Mucosa of stomach (tissue), 1 donor: ENCODE results near the gene NDUFAB1.
"Not testable (repeated sequence)": the region's sequence is repeated elsewhere in the genome, so short reads cannot be mapped to it uniquely, and the experiment has no call there.

ENCODE experiments used
- H3K27me3 ChIP-seq: one replicate; pipeline ENCODE4 v1.7.0; 2013; ENCODE audit warnings: mild to moderate bottlenecking, low read length; ENCODE audit not compliant: control insufficient read depth, insufficient read depth
- H3K36me3 ChIP-seq: one replicate; pipeline ENCODE4 v1.7.0; 2013; ENCODE audit warnings: low read length; ENCODE audit not compliant: control insufficient read depth, insufficient read depth
- H3K4me1 ChIP-seq: one replicate; pipeline ENCODE4 v1.7.0; 2013; ENCODE audit warnings: mild to moderate bottlenecking, low read length; ENCODE audit not compliant: control insufficient read depth, insufficient read depth
- H3K4me3 ChIP-seq: one replicate; pipeline ENCODE4 v1.7.0; 2013; ENCODE audit warnings: low read length
- H3K9ac ChIP-seq: one replicate; pipeline ENCODE4 v1.7.0; 2013; ENCODE audit warnings: mild to moderate bottlenecking, low read length, moderate library complexity
- H3K9me3 ChIP-seq: one replicate; pipeline ENCODE4 v1.7.0; 2013; ENCODE audit warnings: mild to moderate bottlenecking, low read length, moderate library complexity; ENCODE audit not compliant: control insufficient read depth
- donor health status: Pancreatic carcinoma.

NDUFAB1 gene

GRCh38 chr16:23595951-23596720 lies at the start of gene NDUFAB1:
TSS of gene NDUFAB1 (minus strand) at chr16:23596316. CDS start at chr16:23596290, 26 bp downstream.
- Histone ChIP-seq H3K36me3 (no peaks in the 10 kb centered on the region), H3K9me3 (no peaks in the 10 kb centered on the region), H3K4me3 (peak within 1 kb of the TSS; percentile 94), H3K27me3 (no peaks in the 10 kb centered on the region), H3K9ac (peak within 1 kb of the TSS; percentile 91), H3K4me1 (peaks cover 11% of the 10 kb centered on the region)

GRCh38 chr16:23642246-23642774 lies 46.2 kb upstream of the NDUFAB1 start:
- no peaks in the 10 kb centered on the region for H3K9me3 ChIP-seq
- H3K27me3 ChIP-seq, result no peaks in the 10 kb centered on the region
- H3K4me3 ChIP-seq, result no peak overlapping the region
- H3K36me3 ChIP-seq, result no peaks in the 10 kb centered on the region
- peaks cover 5% of the 10 kb centered on the region for H3K4me1 ChIP-seq
- H3K9ac ChIP-seq, result peak overlapping the region; percentile 98

- Histone ChIP-seq H3K9me3 (no peaks in the 10 kb centered on the region), H3K27me3 (no peaks in the 10 kb centered on the region), H3K9ac (peak within 1 kb of the TSS; percentile 98), H3K4me1 (peaks cover 5% of the 10 kb centered on the region), H3K36me3 (no peaks in the 10 kb centered on the region), H3K4me3 (peak within 1 kb of the TSS; percentile 97)
Measured at GRCh38 chr16:23640931-23641765, 45.0 kb upstream of the NDUFAB1 start, which contains the start of the genes DCTN5 and PALB2. TSS of gene DCTN5 (plus strand) at chr16:23641466. CDS start at chr16:23641543, 77 bp downstream. TSS of gene PALB2 (minus strand) at chr16:23641310. CDS start at chr16:23641157, 153 bp downstream.

GRCh38 chr16:23640615-23640930 lies 44.5 kb upstream of the NDUFAB1 start:
- H3K36me3 ChIP-seq, result no peaks in the 10 kb centered on the region

DNA sequence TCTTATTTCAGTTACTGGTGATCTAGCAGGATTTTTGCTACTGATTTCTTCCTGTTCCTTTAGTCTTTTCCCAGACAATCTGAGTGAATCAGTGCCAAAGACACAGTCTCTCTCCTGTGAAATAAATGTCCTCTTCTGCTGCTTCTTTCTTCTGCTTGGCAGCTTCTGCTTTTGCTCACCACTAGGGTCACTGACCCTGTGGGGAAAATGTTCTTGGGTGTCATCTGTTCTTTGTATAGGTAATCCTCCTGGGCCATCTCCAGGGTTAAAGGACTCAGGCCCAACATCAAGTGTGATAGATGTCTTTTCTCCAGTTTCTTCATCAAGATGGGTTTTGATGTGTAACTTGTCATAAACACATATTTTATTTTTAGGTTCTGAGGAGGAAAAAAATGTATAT lies 39.8 kb upstream of the NDUFAB1 start:
- no peaks in the 10 kb centered on the region for H3K27me3 ChIP-seq
- H3K4me3 ChIP-seq, result no peak overlapping the region
- no peaks in the 10 kb centered on the region for H3K9me3 ChIP-seq
- H3K36me3 ChIP-seq, result no peaks in the 10 kb centered on the region
- peaks cover 5% of the 10 kb centered on the region for H3K4me1 ChIP-seq
- H3K9ac ChIP-seq, result no peak overlapping the region

More at GRCh38 chr16:23640615-23640930, 44.5 kb upstream of the NDUFAB1 start:
- peak overlapping the region; percentile 98 for H3K9ac ChIP-seq
- peak overlapping the region; percentile 97 for H3K4me3 ChIP-seq
- no peaks in the 10 kb centered on the region for H3K27me3 ChIP-seq
- H3K9me3 ChIP-seq, result no peaks in the 10 kb centered on the region
- H3K4me1 ChIP-seq, result peaks cover 5% of the 10 kb centered on the region

DNA sequence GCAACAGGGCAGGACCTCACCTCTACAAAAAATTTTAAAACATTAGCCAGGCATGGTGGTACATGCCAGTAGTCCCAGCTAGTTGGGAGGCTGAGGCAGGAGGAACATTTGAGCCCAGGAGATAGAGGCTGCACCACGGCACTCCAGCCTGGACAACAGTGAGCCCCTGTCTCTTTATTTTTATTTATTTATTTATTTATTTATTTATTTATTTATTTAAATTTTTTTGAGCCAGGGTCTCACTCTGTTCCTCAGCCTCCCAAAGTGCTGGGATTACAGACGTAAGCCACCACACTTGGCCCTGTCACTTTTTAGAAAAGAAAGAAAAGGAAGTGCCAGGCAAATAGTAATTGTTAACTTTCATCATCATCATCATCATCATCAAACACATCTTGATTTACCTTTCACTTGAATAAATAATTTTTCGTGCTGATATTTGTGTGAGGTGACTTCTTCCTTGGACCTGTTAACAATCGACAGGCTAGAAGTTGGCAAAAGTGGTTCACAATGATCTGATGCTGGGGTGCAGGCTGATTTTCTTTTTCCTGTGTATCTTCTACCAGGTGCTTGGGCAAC lies 38.4 kb upstream of the NDUFAB1 start:
- Histone ChIP-seq H3K9me3 (no peaks in the 10 kb centered on the region), H3K27me3 (no peaks in the 10 kb centered on the region), H3K4me3 (no peak overlapping the region), H3K9ac (no peak overlapping the region), H3K4me1 (no peaks in the 10 kb centered on the region), H3K36me3 (no peaks in the 10 kb centered on the region)

GRCh38 chr16:23631874-23632273 lies 35.8 kb upstream of the NDUFAB1 start:
- not testable (repeated sequence) for H3K36me3 ChIP-seq, H3K4me1 ChIP-seq, H3K4me3 ChIP-seq, H3K9ac ChIP-seq, H3K9me3 ChIP-seq, H3K27me3 ChIP-seq

DNA sequence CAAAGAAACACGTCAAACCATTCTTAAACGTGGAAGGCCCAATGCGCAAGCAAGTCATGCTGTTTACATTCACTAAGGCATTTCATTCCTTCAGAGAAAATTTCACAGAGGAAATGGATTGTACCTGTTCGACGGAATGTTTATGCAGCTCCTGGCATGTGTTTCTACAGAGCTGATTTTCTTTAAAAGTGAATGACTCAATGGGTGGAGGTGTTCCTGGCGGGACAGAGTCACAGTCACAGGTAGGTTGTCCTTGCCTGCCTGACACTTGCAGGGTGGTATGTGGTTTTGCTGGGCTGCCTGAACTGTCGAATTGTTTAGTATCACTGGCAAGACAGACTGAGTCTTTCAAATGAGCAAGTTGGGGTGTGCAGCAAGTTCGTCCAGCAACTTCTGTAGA lies 33.4 kb upstream of the NDUFAB1 start:
- no peaks in the 10 kb centered on the region for H3K4me1 ChIP-seq
- H3K9ac ChIP-seq, result no peak overlapping the region
- H3K4me3 ChIP-seq, result no peak overlapping the region
- no peaks in the 10 kb centered on the region for H3K9me3 ChIP-seq
- H3K36me3 ChIP-seq, result no peaks in the 10 kb centered on the region
- H3K27me3 ChIP-seq, result no peaks in the 10 kb centered on the region

- Histone ChIP-seq H3K9ac (no peak overlapping the region), H3K4me1 (no peaks in the 10 kb centered on the region), H3K4me3 (no peak overlapping the region), H3K27me3 (no peaks in the 10 kb centered on the region), H3K36me3 (no peaks in the 10 kb centered on the region), H3K9me3 (no peaks in the 10 kb centered on the region)
Measured at GRCh38 chr16:23624092-23624491, 28.0 kb upstream of the NDUFAB1 start.

GRCh38 chr16:23615805-23616204 lies 19.7 kb upstream of the NDUFAB1 start:
- Histone ChIP-seq H3K36me3 (no peaks in the 10 kb centered on the region), H3K4me1 (no peaks in the 10 kb centered on the region), H3K9ac (no peak overlapping the region), H3K4me3 (no peak overlapping the region), H3K9me3 (no peaks in the 10 kb centered on the region), H3K27me3 (no peaks in the 10 kb centered on the region)

DNA sequence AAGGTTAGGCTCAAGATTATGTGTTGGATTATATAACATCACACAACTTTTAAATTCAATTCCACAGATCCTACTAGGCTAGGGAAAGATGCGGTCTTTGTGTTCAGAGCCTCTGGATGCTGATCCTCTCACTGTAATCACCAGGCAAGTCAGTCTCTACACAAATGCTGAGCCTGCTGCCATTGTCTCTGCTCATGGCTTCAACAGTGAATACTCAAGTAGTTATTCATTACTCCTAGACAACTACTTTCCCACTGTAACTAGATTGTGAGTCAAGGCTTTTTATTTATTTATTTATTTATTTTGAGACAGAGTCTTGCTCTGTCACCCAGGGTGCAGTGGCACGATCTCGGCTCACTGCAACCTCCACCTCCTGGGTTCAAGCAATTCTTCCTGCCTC lies 15.8 kb upstream of the NDUFAB1 start:
- Histone ChIP-seq H3K9ac (no peak overlapping the region), H3K36me3 (no peaks in the 10 kb centered on the region), H3K4me3 (no peak overlapping the region), H3K4me1 (no peaks in the 10 kb centered on the region), H3K9me3 (no peaks in the 10 kb centered on the region), H3K27me3 (no peaks in the 10 kb centered on the region)

DNA sequence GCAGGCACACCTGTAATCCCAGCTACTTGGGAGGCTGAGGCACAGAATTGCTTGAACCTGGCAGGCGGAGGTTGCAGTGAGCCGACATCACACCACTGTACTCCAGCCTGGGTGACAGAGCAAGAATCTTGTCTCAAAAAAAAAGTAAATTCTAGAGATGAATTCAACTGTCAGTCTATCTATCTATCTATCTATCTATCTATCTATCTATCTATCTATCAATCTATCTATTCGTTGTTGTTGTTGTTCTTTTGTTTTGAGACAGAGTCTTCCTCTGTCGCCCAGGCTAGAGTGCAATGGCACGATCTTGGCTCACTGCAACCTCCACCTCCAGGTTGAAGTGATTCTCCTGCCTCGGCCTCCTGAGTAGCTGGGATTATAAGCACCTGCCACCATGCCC lies 14.8 kb upstream of the NDUFAB1 start:
- not testable (repeated sequence) for H3K4me3 ChIP-seq, H3K9me3 ChIP-seq, H3K4me1 ChIP-seq, H3K9ac ChIP-seq, H3K36me3 ChIP-seq, H3K27me3 ChIP-seq
